VCaP (cell line): ENCODE measurements around the gene GNAO1.

ENCODE experiments used
- H3K27ac ChIP-seq: fragments of 450-650 bp; 2 replicates; pipeline ENCODE4 v1.5.1; 2017
- CTCF ChIP-seq: fragments of 450-650 bp; conservative IDR thresholded peaks from 2 replicates; pipeline ENCODE4 v1.5.1; 2017; ENCODE audit warnings: mild to moderate bottlenecking, moderate library complexity

The GNAO1 gene

GRCh38 chr16:56305956-56306565, 114.8 kb downstream of the GNAO1 start:
- no peak overlapping the region for H3K27ac ChIP-seq
- no peak for TF ChIP-seq CTCF

- no peak for TF ChIP-seq CTCF
- H3K27ac ChIP-seq, result no peak overlapping the region
These were observed 115.6 kb downstream of the GNAO1 start for GRCh38 chr16:56306690-56307533.

- H3K27ac ChIP-seq, result no peak overlapping the region
- TF ChIP-seq CTCF, result no peak
These were observed 116.2 kb downstream of the GNAO1 start for GRCh38 chr16:56307534-56307873.

GRCh38 chr16:56309008-56309407, 117.7 kb downstream of the GNAO1 start:
- no peak overlapping the region for H3K27ac ChIP-seq
- TF ChIP-seq CTCF, result no peak

GRCh38 chr16:56310690-56311089, 119.4 kb downstream of the GNAO1 start:
- no peak for TF ChIP-seq CTCF

GRCh38 chr16:56311208-56312027, 120.1 kb downstream of the GNAO1 start:
- no peak overlapping the region for H3K27ac ChIP-seq
- no peak for TF ChIP-seq CTCF

More at GRCh38 chr16:56310690-56311089, 119.4 kb downstream of the GNAO1 start:
- H3K27ac ChIP-seq, result no peak overlapping the region

- no peak overlapping the region for H3K27ac ChIP-seq
- TF ChIP-seq CTCF, result no peak
These were observed 120.7 kb downstream of the GNAO1 start for GRCh38 chr16:56312028-56312300.
